PC-9 (cell line): ENCODE results near the gene RNF149. TPM values are rescaled to one million over a fixed set of nuclear protein-coding genes. Genes with fewer than 3 reads are reported as not detected.
"Not testable (repeated sequence)": the region's sequence is repeated elsewhere in the genome, so short reads cannot be mapped to it uniquely, and the experiment has no call there.

Experiments used
- BruUV-seq: library from RNA; stranded (reverse); fragments of 400-500 nt; replicated peaks from 2 replicates; lab custom pipeline; 2021; lab: Mats Ljungman, UMichigan
- CTCF ChIA-PET: fragments of 300-600 bp; sonication (Branson Sonifier 250); formaldehyde crosslinking; loops from one replicate; lab custom pipeline; 2022; ENCODE audit warnings: antibody characterized with exemption; lab: Charles Lee
- POLR2A ChIA-PET: fragments of 300-600 bp; sonication (Branson Sonifier 250); formaldehyde crosslinking; loops from one replicate; lab custom pipeline; 2022; ENCODE audit warnings: antibody characterized with exemption; ENCODE audit not compliant: unreplicated experiment; lab: Charles Lee
- DNase-seq, 2 experiments: peaks; one replicate each; pipeline versions ENCODE4 v3.0.0 to v3.0.0-alpha.2; 2015 to 2022; ENCODE audit warnings: mixed read lengths in 1 of 2
- H2AFZ ChIP-seq: fragments of 200-600 bp; sonication (generic); 2 replicates; pipeline ENCODE4 v1.8.1; 2017; ENCODE audit warnings: antibody characterized with exemption
- H3F3A ChIP-seq: fragments of 200-600 bp; sonication (generic); 2 replicates; pipeline ENCODE4 v1.8.1; 2017; ENCODE audit warnings: antibody characterized with exemption, mild to moderate bottlenecking, low read depth; ENCODE audit not compliant: insufficient read depth
- H3K27ac ChIP-seq: fragments of 200-600 bp; sonication (generic); 2 replicates; pipeline ENCODE4 v1.6.1; 2016; ENCODE audit warnings: mixed run types
- H3K27me3 ChIP-seq: fragments of 200-600 bp; sonication (generic); 2 replicates; pipeline ENCODE4 v1.6.1; 2016; ENCODE audit warnings: low read depth, mixed run types; ENCODE audit not compliant: insufficient read depth
- H3K36me3 ChIP-seq: fragments of 200-600 bp; sonication (generic); 2 replicates; pipeline ENCODE4 v1.6.1; 2016; ENCODE audit warnings: low read depth, mixed run types
- H3K4me1 ChIP-seq: fragments of 200-600 bp; sonication (generic); replicated peaks from 2 replicates; pipeline ENCODE4 v1.6.1; 2016; ENCODE audit warnings: mixed run types; ENCODE audit not compliant: insufficient read depth
- H3K4me2 ChIP-seq: fragments of 200-600 bp; sonication (generic); 2 replicates; pipeline ENCODE4 v1.6.1; 2017; ENCODE audit warnings: mixed run types
- H3K4me3 ChIP-seq: fragments of 200-600 bp; sonication (generic); 2 replicates; pipeline ENCODE4 v1.6.1; 2016; ENCODE audit warnings: mixed run types
- H3K79me2 ChIP-seq: fragments of 200-600 bp; sonication (generic); 2 replicates; pipeline ENCODE4 v1.6.1; 2017; ENCODE audit warnings: low read depth, mixed run types
- H3K9me2 ChIP-seq: fragments of 200-600 bp; sonication (generic); 2 replicates; pipeline ENCODE4 v1.8.1; 2017; ENCODE audit warnings: mild to moderate bottlenecking; ENCODE audit not compliant: insufficient read depth
- H3K9me3 ChIP-seq: fragments of 200-600 bp; sonication (generic); 2 replicates; pipeline ENCODE4 v1.8.1; 2016; ENCODE audit warnings: low read depth; ENCODE audit not compliant: insufficient read depth
- H4K20me1 ChIP-seq: fragments of 200-600 bp; sonication (generic); 2 replicates; pipeline ENCODE4 v1.8.1; 2017; ENCODE audit not compliant: insufficient read depth
- EZH2 ChIP-seq: fragments of 200-600 bp; sonication (generic); IDR thresholded peaks from 2 replicates; pipeline ENCODE4 v1.8.0; 2017; ENCODE audit warnings: antibody characterized with exemption, low read depth
- intact Hi-C: fragments of 100-400 bp; cut with micrococcal nuclease; formaldehyde crosslinking; loops from one replicate; pipeline ENCODE4 v1.10.0; 2022; ENCODE audit not compliant: unreplicated experiment
- total RNA-seq: library from RNA; stranded (reverse); gene quantifications from 2 replicates; pipeline ENCODE4 v1.2.3, GENCODE V29; 2021
- TF ChIP-seq, protein P1 (sequence below): fragments of 200-600 bp; sonication (generic); conservative IDR thresholded peaks from 2 replicates; pipeline ENCODE4 v1.6.1; 2017; ENCODE audit warnings: mixed run types, antibody characterized with exemption, mild to moderate bottlenecking, moderate library complexity

The RNF149 gene
- total RNA-seq, 1 experiment from 2014 or later = 58.6 TPM

- TF ChIP-seq EZH2 = no peak
- TF ChIP-seq, protein P1, sequence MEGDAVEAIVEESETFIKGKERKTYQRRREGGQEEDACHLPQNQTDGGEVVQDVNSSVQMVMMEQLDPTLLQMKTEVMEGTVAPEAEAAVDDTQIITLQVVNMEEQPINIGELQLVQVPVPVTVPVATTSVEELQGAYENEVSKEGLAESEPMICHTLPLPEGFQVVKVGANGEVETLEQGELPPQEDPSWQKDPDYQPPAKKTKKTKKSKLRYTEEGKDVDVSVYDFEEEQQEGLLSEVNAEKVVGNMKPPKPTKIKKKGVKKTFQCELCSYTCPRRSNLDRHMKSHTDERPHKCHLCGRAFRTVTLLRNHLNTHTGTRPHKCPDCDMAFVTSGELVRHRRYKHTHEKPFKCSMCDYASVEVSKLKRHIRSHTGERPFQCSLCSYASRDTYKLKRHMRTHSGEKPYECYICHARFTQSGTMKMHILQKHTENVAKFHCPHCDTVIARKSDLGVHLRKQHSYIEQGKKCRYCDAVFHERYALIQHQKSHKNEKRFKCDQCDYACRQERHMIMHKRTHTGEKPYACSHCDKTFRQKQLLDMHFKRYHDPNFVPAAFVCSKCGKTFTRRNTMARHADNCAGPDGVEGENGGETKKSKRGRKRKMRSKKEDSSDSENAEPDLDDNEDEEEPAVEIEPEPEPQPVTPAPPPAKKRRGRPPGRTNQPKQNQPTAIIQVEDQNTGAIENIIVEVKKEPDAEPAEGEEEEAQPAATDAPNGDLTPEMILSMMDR = no peak
- Histone ChIP-seq H3K4me3 (no peak overlapping the region), H3K27me3 (no peaks in the 10 kb centered on the region), H3K27ac (no peak overlapping the region), H3K9me2 (no peaks in the 10 kb centered on the region), H3K4me2 (no peak overlapping the region), H3K79me2 (no peaks in the 10 kb centered on the region), H3K36me3 (no peaks in the 10 kb centered on the region), H3K4me1 (peaks cover 11% of the 10 kb centered on the region), H2AFZ (no peak overlapping the region), H3F3A (0 out of 2 replicates have a peak, but pooled peaks cover 5% of the 10 kb centered on the region), H3K9me3 (no peaks in the 10 kb centered on the region; the same call in 1 of the 2 replicates), H4K20me1 (no peaks in the 10 kb centered on the region)
- POLR2A ChIA-PET = no interaction called here
- BruUV-seq = no TSS peak
- DNase-seq = no peak
- intact Hi-C loops = no loop called here
- CTCF ChIA-PET = no interaction called here
Observed at GRCh38 chr2:101238930-101239759, 69.4 kb downstream of the RNF149 start.

- intact Hi-C loops, CTCF ChIA-PET: not testable (repeated sequence)
Observed at GRCh38 chr2:101237944-101238343, 70.6 kb downstream of the RNF149 start.

DNA sequence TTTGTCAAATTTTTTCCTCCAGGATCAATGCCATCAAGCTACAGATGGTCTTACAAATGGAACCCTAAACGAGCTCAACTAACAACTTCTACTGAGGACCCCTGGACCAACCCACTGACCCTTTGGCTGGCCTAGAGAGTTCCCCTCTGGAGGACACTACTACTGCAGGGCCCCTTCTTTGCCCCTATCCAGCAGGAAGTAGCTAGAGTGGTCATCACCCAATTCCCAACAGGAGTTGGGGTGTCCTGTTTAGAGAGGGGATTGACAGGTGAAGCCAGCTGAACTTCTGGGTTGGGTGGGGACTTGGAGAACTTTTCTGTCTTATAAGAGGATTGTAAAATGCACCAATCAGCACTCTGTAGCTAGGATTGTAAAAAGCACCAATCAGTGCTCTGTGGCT is 72.5 kb downstream of the RNF149 start:
- H3K27me3 ChIP-seq, H3K27ac ChIP-seq, H3K9me3 ChIP-seq, H3K4me2 ChIP-seq, H3K79me2 ChIP-seq, DNase-seq, H3F3A ChIP-seq, POLR2A ChIA-PET, H3K4me3 ChIP-seq, CTCF ChIA-PET, H4K20me1 ChIP-seq, H3K4me1 ChIP-seq, H2AFZ ChIP-seq, intact Hi-C loops, BruUV-seq, H3K36me3 ChIP-seq, H3K9me2 ChIP-seq: not testable (repeated sequence)

More at GRCh38 chr2:101237944-101238343, 70.6 kb downstream of the RNF149 start:
- H3K27ac ChIP-seq, H3K36me3 ChIP-seq, H3K4me2 ChIP-seq, H2AFZ ChIP-seq, BruUV-seq, H3K9me3 ChIP-seq, H3K27me3 ChIP-seq, H3K79me2 ChIP-seq, H3K4me1 ChIP-seq, H3K4me3 ChIP-seq, H4K20me1 ChIP-seq, POLR2A ChIA-PET, DNase-seq, H3F3A ChIP-seq, H3K9me2 ChIP-seq: not testable (repeated sequence)

DNA sequence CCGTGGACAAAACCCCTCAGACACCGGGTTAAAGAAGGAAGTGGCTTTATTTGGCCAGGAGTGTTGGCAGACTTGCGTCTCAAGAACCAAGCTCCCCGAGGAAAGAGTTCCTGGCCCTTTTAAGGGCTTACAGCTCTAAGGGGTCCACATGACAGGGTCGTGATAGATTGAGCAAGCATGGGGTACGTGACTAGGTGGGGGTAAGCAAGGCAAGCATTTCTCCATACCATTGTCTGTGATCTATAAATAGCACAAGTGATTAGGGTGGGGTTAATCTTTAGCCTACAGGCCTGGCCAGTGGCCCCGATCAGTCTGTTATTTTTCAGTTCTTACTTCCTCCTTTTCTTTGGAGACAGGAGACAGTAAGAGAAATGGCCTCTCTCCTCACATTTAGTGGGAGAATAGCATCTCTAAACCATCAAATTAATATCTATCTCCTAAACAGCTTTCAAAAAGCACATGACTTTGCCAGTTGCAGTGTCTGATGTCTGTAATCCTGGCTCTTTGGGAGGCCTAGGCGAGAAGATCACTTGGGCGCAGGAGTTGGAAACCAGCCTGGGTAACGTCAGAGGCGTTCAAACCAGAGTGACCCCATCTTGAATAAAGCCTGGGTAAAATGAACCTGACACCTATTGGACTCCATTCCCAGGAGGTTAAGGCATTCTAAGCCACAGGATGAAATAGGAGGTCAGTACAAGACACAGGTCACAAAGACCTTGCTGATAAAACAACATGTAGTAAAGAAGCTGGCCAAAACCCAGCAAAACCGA is 74.1 kb downstream of the RNF149 start:
- H3K27ac ChIP-seq = no peak overlapping the region
- POLR2A ChIA-PET = no interaction called here

More for the DNA sequence above, 74.1 kb downstream of the RNF149 start:
- no peaks in the 10 kb centered on the region; the same call in 1 of the 2 replicates for H3K9me3 ChIP-seq
- no peaks in the 10 kb centered on the region for H4K20me1 ChIP-seq
- H3K79me2 ChIP-seq = no peaks in the 10 kb centered on the region
- CTCF ChIA-PET = no interaction called here
- H3K4me1 ChIP-seq = 0 out of 2 replicates have a peak, but pooled peaks cover 6% of the 10 kb centered on the region
- BruUV-seq = no TSS peak
- TF ChIP-seq, protein P1 = no peak
- no peak for TF ChIP-seq EZH2
- no peak overlapping the region for H2AFZ ChIP-seq
- no peaks in the 10 kb centered on the region for H3K9me2 ChIP-seq
- H3K4me2 ChIP-seq = no peak overlapping the region; the same call in 1 of the 2 replicates
- no peaks in the 10 kb centered on the region for H3F3A ChIP-seq
- no peak overlapping the region for H3K4me3 ChIP-seq
- intact Hi-C loops = no loop called here
- H3K36me3 ChIP-seq = no peaks in the 10 kb centered on the region; the same call in 1 of the 2 replicates
- DNase-seq = no peak
- no peaks in the 10 kb centered on the region for H3K27me3 ChIP-seq
